Activated CD8-positive, alpha-beta memory T cell treated with anti-CD3 and anti-CD28 coated beads, Interleukin-2, amount 50 U/mL, for 24 hours (primary cell): ENCODE measurements around the gene ZBTB7C.

Source experiments
- DNase-seq: peaks from one replicate; pipeline ENCODE4 v3.0.0-alpha.2; 2020; ENCODE audit errors: extremely low read depth

The ZBTB7C gene

GRCh38 chr18:48061781-48062570 is 347.2 kb downstream of the ZBTB7C start:
- DNase-seq, result no peak

- DNase-seq, result no peak
Observed at GRCh38 chr18:48060970-48061369, 348.2 kb downstream of the ZBTB7C start.

- DNase-seq, result no peak
Observed at GRCh38 chr18:48060346-48060745, 348.8 kb downstream of the ZBTB7C start.

GRCh38 chr18:48059455-48060010 is 349.6 kb downstream of the ZBTB7C start:
- DNase-seq, result no peak

- DNase-seq, result no peak
Observed at GRCh38 chr18:48058486-48058885, 350.7 kb downstream of the ZBTB7C start.

GRCh38 chr18:48057018-48057417 is 352.2 kb downstream of the ZBTB7C start:
- DNase-seq, result no peak

GRCh38 chr18:48055351-48055750 is 353.8 kb downstream of the ZBTB7C start:
- DNase-seq, result no peak

GRCh38 chr18:48053881-48054816 is 355.0 kb downstream of the ZBTB7C start:
- no peak for DNase-seq

GRCh38 chr18:48052842-48053241 is 356.3 kb downstream of the ZBTB7C start:
- DNase-seq, result no peak

GRCh38 chr18:48051945-48052840 is 357.0 kb downstream of the ZBTB7C start:
- DNase-seq, result no peak

GRCh38 chr18:48050176-48050575 is 359.0 kb downstream of the ZBTB7C start:
- DNase-seq, result no peak

GRCh38 chr18:48049757-48050156 is 359.4 kb downstream of the ZBTB7C start:
- no peak for DNase-seq

- DNase-seq, result no peak
Observed at GRCh38 chr18:48048251-48048650, 360.9 kb downstream of the ZBTB7C start.

- no peak for DNase-seq
Observed at GRCh38 chr18:48046843-48047242, 362.3 kb downstream of the ZBTB7C start.

- DNase-seq, result no peak
Observed at GRCh38 chr18:48045744-48046143, 363.4 kb downstream of the ZBTB7C start.

GRCh38 chr18:48044944-48045343 is 364.2 kb downstream of the ZBTB7C start:
- no peak for DNase-seq

GRCh38 chr18:48043166-48043565 is 366.0 kb downstream of the ZBTB7C start:
- no peak for DNase-seq

- DNase-seq, result no peak
Observed at GRCh38 chr18:48042431-48042830, 366.8 kb downstream of the ZBTB7C start.

GRCh38 chr18:48040457-48041110 is 368.6 kb downstream of the ZBTB7C start:
- no peak for DNase-seq

- no peak for DNase-seq
Observed at GRCh38 chr18:48039769-48040215, 369.4 kb downstream of the ZBTB7C start.

- no peak for DNase-seq
Observed at GRCh38 chr18:48038636-48039035, 370.5 kb downstream of the ZBTB7C start.
